ENCODE data around the gene MINDY4.

GRCh38 chr7:30796105-30796869 is 25.1 kb downstream of the MINDY4 start:
- no peak for TF ChIP-seq CTCF (IDR thresholded peaks at IDR 0.05; ENCODE audit: control extremely low read depth in 1 of 3, insufficient read depth in 1 of 3, low read depth in 1 of 3, low read length in 3 of 3)
- TF ChIP-seq SUZ12 (IDR thresholded peaks at IDR 0.05; ENCODE audit: low read length) = no peak
- no peak for TF ChIP-seq EP300 (IDR thresholded peaks at IDR 0.05; ENCODE audit: borderline replicate concordance in 1 of 2, low read depth in 2 of 2, low read length in 2 of 2)
- TF ChIP-seq CREB1 (IDR thresholded peaks at IDR 0.05) = no peak
- no peak for TF ChIP-seq POLR2A (IDR thresholded peaks at IDR 0.05; ENCODE audit: control extremely low read depth in 1 of 2, low read depth in 2 of 2, low read length in 2 of 2)
- TF ChIP-seq ZNF274 (IDR thresholded peaks at IDR 0.05; ENCODE audit: borderline replicate concordance, extremely low read depth, low read length) = no peak
- no peak for TF ChIP-seq SP1 (IDR thresholded peaks at IDR 0.05; ENCODE audit: low read depth, low read length)

Data from H1 (cell line).